Stimulated activated naive CD8-positive, alpha-beta T cell treated with anti-CD3 and anti-CD28 coated beads, Interleukin-15, Interleukin-2, amounts not matched to agents 100 ng/mL and 50 ng/mL, for 24 hours (primary cell): Measurements from ENCODE around the gene ABCC3.
A peak's percentile ranks its signal among the peaks of the same experiment; 100 is the strongest.

Experiments used
- H3K27ac Mint-ChIP-seq: one replicate; pipeline ENCODE4 v1.8.0; 2021; ENCODE audit warnings: mild to moderate bottlenecking, mixed read lengths
- H3K27me3 Mint-ChIP-seq: one replicate; pipeline ENCODE4 v1.8.0; 2021; ENCODE audit warnings: mixed read lengths
- H3K36me3 Mint-ChIP-seq: one replicate; pipeline ENCODE4 v1.8.0; 2021; ENCODE audit warnings: low read depth, mixed read lengths
- H3K4me1 Mint-ChIP-seq: one replicate; pipeline ENCODE4 v1.8.0; 2021; ENCODE audit warnings: low read depth, mixed read lengths
- H3K4me3 Mint-ChIP-seq: one replicate; pipeline ENCODE4 v1.8.0; 2021; ENCODE audit warnings: mild to moderate bottlenecking, mixed read lengths
- H3K9me3 Mint-ChIP-seq: one replicate; pipeline ENCODE4 v1.8.0; 2021; ENCODE audit warnings: mixed read lengths

ABCC3 gene

GRCh38 chr17:50599606-50600005, 35.1 kb upstream of the ABCC3 start:
- no peak overlapping the region for H3K27ac Mint-ChIP-seq
- H3K9me3 Mint-ChIP-seq: no peaks in the 10 kb centered on the region
- no peak overlapping the region for H3K4me3 Mint-ChIP-seq
- H3K36me3 Mint-ChIP-seq: no peaks in the 10 kb centered on the region
- no peaks in the 10 kb centered on the region for H3K4me1 Mint-ChIP-seq
- peaks cover 16% of the 10 kb centered on the region for H3K27me3 Mint-ChIP-seq

DNA sequence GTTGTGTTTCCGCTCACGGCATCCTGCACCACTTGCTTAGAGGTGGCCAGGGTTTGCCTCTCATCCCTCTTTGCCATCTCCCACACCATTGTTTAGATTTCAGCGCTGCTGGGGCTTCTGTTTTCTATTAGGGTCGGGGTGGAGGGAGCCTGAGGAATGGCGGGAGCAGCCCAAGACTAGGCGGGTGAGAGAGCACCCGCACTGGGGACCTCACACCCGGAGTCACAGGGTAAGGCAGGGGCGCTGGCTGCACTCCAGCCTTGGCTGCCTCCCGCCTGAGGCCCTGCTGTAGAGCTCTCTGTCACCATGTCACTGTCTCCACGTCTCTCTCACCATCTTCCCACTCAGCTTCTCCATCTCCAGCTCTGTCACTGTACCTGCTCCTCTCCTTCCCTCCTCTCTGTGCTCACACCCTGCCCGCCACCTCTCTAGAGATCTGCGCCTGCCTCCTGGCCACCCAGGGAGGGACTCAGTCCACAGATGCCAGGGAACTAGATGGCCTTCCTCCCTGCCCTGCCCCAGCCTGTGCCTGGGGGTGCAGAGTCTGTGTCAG, 32.8 kb upstream of the ABCC3 start:
- Mint-ChIP-seq H3K4me3 (no peak overlapping the region), H3K9me3 (no peaks in the 10 kb centered on the region), H3K27ac (peak overlapping the region; percentile 59), H3K27me3 (peaks cover 24% of the 10 kb centered on the region), H3K36me3 (no peaks in the 10 kb centered on the region), H3K4me1 (no peaks in the 10 kb centered on the region)

DNA sequence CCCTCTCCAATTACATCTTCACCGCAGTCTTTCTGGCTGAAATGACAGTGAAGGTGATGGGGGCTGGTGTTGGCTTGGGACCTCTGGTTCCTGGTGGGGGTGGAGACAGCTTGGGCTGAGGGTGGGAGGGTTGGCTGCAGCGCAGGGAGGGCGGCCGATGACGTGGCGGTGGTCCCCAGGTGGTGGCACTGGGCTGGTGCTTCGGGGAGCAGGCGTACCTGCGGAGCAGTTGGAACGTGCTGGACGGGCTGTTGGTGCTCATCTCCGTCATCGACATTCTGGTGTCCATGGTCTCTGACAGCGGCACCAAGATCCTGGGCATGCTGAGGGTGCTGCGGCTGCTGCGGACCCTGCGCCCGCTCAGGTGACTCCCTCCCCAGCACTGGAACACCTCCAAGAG, 31.8 kb upstream of the ABCC3 start:
- Mint-ChIP-seq H3K27ac (no peak overlapping the region), H3K9me3 (no peaks in the 10 kb centered on the region), H3K36me3 (no peaks in the 10 kb centered on the region), H3K4me3 (no peak overlapping the region), H3K4me1 (no peaks in the 10 kb centered on the region), H3K27me3 (peaks cover 24% of the 10 kb centered on the region)

DNA sequence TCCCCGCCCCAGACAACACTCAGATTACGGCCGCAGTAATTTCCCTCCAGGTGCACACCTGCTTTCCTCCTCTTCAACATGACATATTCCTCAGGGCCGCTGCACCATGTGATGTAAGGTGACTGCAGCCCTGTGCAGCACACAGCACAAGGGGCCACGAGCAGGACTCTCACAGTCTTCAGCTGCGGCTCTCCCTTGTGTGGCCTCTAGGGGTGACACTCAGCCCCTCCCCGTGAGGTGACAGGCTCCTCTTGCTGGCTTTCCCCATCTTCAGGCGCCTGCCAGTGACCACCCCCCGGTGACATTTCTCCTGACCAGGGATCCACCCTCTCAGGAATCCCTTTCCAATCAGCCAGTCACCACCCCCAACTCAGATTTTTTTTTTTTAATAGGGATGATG, 31.3 kb upstream of the ABCC3 start:
- no peaks in the 10 kb centered on the region for H3K36me3 Mint-ChIP-seq
- H3K27me3 Mint-ChIP-seq: peaks cover 24% of the 10 kb centered on the region
- H3K27ac Mint-ChIP-seq: no peak overlapping the region
- H3K4me1 Mint-ChIP-seq: no peaks in the 10 kb centered on the region
- no peak overlapping the region for H3K4me3 Mint-ChIP-seq
- H3K9me3 Mint-ChIP-seq: no peaks in the 10 kb centered on the region

DNA sequence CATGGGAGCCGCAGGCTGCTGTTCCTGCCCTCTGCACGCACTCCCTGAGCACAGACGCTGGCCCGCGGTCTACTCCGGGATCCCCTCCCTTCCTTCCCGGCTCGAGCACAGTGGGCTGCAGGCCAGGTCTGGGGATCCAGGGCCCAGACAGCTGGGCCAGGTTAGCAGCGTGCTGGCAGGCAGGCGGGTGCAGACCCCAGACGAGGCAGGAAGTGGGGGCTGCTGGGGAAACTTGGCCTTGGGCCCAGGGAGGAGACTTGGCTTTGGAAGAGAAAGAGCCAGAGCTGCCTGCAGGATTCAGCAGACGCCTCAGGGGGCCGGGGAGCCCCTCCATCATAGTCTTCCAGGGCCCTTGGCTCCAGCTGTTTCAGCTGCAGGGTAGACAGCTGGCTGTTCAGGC, 30.2 kb upstream of the ABCC3 start:
- no peaks in the 10 kb centered on the region for H3K4me1 Mint-ChIP-seq
- peaks cover 24% of the 10 kb centered on the region for H3K27me3 Mint-ChIP-seq
- no peak overlapping the region for H3K27ac Mint-ChIP-seq
- H3K4me3 Mint-ChIP-seq: no peak overlapping the region
- H3K9me3 Mint-ChIP-seq: no peaks in the 10 kb centered on the region
- H3K36me3 Mint-ChIP-seq: no peaks in the 10 kb centered on the region

DNA sequence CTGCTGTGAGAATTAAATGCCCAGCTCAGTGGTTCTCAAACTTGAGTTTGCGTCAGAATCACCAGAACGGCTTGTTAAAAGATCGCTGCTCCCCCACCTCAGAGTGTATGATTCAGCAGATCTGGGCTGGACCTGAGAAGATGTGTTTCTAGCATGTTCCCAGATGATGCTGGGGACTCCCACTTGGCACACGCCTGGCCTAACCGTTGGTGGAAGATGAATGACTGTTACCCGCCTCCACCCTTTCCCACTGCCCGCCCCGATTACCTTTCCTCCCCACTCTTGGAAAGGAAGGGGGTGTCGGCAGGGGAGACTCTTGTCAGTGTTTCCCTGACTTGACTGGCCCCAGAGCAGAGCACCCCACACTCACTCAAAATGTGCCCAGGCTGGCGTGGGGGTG, 29.3 kb upstream of the ABCC3 start:
- Mint-ChIP-seq H3K27ac (no peak overlapping the region), H3K36me3 (no peaks in the 10 kb centered on the region), H3K27me3 (peaks cover 24% of the 10 kb centered on the region), H3K9me3 (no peaks in the 10 kb centered on the region), H3K4me3 (no peak overlapping the region), H3K4me1 (no peaks in the 10 kb centered on the region)

- no peaks in the 10 kb centered on the region for H3K4me1 Mint-ChIP-seq
- no peaks in the 10 kb centered on the region for H3K36me3 Mint-ChIP-seq
- no peak overlapping the region for H3K4me3 Mint-ChIP-seq
- H3K27ac Mint-ChIP-seq: no peak overlapping the region
- peaks cover 17% of the 10 kb centered on the region for H3K27me3 Mint-ChIP-seq
- no peaks in the 10 kb centered on the region for H3K9me3 Mint-ChIP-seq
These were observed 27.0 kb upstream of the ABCC3 start for GRCh38 chr17:50607522-50608175.

DNA sequence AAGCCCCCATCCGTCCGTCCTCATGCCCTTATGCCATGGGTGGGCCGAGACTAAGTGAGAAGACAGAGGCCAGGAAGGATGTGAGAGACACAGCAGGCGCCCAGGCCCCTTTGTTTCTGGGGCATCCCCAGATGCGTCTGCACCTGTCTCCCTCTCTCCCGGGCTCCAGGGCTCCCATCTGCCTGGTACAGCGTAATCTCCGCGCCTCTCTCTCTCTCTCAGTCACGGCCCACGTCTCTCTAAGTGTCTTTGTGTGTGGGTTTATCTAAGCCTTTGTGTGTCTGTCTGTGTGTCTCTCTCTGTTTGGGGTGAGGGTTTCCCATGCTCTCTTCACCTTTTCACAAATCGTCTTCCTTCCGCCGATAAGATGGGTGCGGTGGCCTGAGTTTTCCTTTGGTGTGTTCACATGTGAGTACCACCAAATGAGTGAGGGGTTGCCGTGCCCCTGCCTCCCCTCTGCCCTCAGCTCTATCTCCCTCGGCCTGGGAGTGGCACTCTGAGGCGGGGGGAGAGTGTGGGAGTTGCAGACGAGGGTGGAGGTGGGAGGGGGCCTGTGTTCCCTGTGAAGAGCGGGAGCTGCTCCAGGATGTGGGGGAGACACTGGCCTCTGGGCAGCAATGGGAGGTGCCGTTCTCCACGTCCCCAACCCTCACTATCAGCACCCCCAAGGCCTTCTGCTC, 25.8 kb upstream of the ABCC3 start:
- no peak overlapping the region for H3K4me3 Mint-ChIP-seq
- no peaks in the 10 kb centered on the region for H3K36me3 Mint-ChIP-seq
- peaks cover 10% of the 10 kb centered on the region for H3K27me3 Mint-ChIP-seq
- no peak overlapping the region for H3K27ac Mint-ChIP-seq
- no peaks in the 10 kb centered on the region for H3K4me1 Mint-ChIP-seq
- H3K9me3 Mint-ChIP-seq: no peaks in the 10 kb centered on the region

- H3K27ac Mint-ChIP-seq: no peak overlapping the region
These were observed 25.2 kb upstream of the ABCC3 start for GRCh38 chr17:50609380-50610074.

DNA sequence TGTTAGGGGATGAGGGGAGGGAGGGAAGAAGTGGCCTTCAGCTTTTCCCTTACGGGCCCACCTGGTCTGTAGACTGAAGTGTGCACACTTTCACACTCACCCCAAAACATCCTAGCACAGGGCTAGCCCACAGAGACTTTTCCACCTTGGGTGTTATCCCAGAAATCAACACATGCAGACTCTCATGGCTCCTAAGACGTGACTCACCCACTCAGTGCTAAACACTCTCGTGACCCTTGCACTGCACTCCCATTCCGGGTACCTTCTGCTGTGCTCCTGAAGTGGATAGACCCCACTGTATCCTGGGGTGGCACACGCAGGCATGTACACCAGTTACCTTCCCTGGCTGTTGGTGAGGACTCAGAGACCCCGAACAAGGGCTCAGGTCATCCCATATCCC, 23.0 kb upstream of the ABCC3 start:
- Mint-ChIP-seq H3K4me1 (peaks cover 6% of the 10 kb centered on the region), H3K36me3 (no peaks in the 10 kb centered on the region), H3K27me3 (peaks cover 3% of the 10 kb centered on the region)

More at GRCh38 chr17:50609380-50610074, 25.2 kb upstream of the ABCC3 start:
- no peaks in the 10 kb centered on the region for H3K9me3 Mint-ChIP-seq
- no peak overlapping the region for H3K4me3 Mint-ChIP-seq
- H3K27me3 Mint-ChIP-seq: peaks cover 12% of the 10 kb centered on the region
- peaks cover 6% of the 10 kb centered on the region for H3K4me1 Mint-ChIP-seq
- no peaks in the 10 kb centered on the region for H3K36me3 Mint-ChIP-seq

DNA sequence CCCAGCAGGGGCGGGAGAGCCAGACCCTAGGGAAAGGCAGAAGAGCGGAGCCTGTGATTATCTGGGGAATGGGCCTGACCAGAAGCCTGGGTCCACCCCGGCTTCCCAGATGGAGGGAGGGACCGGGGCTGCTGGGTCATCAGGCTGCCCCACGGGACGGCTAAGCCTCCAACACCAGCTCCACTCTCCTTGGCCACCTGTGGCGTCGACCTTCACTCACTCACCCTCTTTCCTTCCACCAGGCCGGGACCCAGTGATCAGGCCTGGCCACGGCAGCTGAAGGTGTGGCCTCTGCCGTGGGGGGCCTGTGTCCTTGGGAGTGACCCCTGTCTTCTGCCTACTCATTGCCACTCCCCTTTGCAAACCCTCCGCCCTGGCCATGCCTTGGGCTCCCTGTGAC, 22.4 kb upstream of the ABCC3 start:
- Mint-ChIP-seq H3K27me3 (peaks cover 3% of the 10 kb centered on the region), H3K4me1 (peaks cover 6% of the 10 kb centered on the region), H3K4me3 (no peak overlapping the region), H3K36me3 (no peaks in the 10 kb centered on the region), H3K9me3 (no peaks in the 10 kb centered on the region), H3K27ac (no peak overlapping the region)

More for the DNA sequence above, 23.0 kb upstream of the ABCC3 start:
- Mint-ChIP-seq H3K9me3 (no peaks in the 10 kb centered on the region), H3K4me3 (no peak overlapping the region), H3K27ac (no peak overlapping the region)

DNA sequence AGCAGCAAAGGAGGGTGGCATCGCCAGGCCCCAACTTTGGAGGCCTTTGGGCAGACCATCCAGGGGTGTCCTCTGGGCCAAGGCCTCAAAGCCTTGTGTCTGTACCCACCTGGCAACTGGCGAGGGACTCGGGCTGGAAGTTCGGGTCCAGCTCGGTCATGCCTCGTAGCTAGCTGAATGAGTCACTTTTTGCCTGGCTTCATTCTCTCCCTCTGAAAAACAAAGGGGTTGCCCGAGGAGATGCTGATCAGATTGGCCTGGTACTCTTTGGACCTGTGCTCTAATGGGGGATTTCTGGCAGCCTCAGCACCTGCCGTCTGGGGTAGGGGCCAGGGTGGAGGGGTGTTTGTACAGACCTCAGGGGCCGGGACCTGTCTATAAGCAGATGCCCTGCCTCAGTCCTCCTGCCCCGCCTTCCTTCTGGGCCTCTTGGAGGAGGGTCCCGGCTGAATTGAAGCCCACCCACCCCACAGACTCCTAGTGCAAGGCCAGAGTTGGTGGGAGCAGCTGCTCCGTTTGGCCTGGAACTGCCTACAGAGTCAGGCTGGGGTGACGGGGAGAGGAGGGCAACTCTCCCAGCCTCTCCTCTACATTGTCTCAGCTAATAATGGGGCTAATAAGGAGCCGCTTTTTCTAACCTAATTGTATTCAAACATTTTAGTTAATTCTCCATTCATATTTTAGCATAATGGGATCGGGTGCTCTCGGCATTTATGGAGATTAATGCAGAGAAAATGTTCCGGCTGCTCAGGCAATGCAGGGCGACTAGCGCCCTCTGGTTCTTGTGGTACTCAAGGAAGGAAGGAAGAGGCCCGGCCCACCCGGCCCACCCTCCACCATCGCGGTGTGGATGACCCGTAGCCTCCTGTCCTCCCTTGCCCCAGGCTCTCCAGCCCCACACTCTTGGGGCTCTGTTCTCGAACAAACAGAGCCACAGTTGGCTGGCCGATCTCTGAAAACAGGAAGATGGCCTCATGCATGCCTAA, 21.4 kb upstream of the ABCC3 start:
- H3K36me3 Mint-ChIP-seq: no peaks in the 10 kb centered on the region

GRCh38 chr17:50614471-50615051, 20.1 kb upstream of the ABCC3 start:
- Mint-ChIP-seq H3K27me3 (peaks cover 3% of the 10 kb centered on the region), H3K9me3 (no peaks in the 10 kb centered on the region), H3K27ac (no peak overlapping the region), H3K4me1 (peaks cover 6% of the 10 kb centered on the region), H3K4me3 (no peak overlapping the region), H3K36me3 (no peaks in the 10 kb centered on the region)

More for the DNA sequence above, 21.4 kb upstream of the ABCC3 start:
- no peaks in the 10 kb centered on the region for H3K9me3 Mint-ChIP-seq
- peaks cover 3% of the 10 kb centered on the region for H3K27me3 Mint-ChIP-seq
- H3K4me1 Mint-ChIP-seq: peaks cover 6% of the 10 kb centered on the region
- no peak overlapping the region for H3K4me3 Mint-ChIP-seq
- H3K27ac Mint-ChIP-seq: no peak overlapping the region

- H3K27me3 Mint-ChIP-seq: peaks cover 3% of the 10 kb centered on the region
- no peaks in the 10 kb centered on the region for H3K36me3 Mint-ChIP-seq
- H3K27ac Mint-ChIP-seq: no peak overlapping the region
- H3K4me3 Mint-ChIP-seq: no peak overlapping the region
- no peaks in the 10 kb centered on the region for H3K9me3 Mint-ChIP-seq
- peaks cover 6% of the 10 kb centered on the region for H3K4me1 Mint-ChIP-seq
These were observed 18.9 kb upstream of the ABCC3 start for GRCh38 chr17:50615828-50616227.
